HL-60 (cell line): ENCODE results near the gene CFAP299.

ENCODE experiments used
- CTCF ChIP-seq: IDR thresholded peaks from one replicate; pipeline ENCODE4 v1.5.1; 2011; ENCODE audit warnings: low read length, control low read depth, inconsistent platforms; ENCODE audit not compliant: insufficient read depth
- GABPA ChIP-seq: IDR thresholded peaks from 2 replicates; pipeline ENCODE4 v1.6.1; 2012; ENCODE audit warnings: low read depth
- POLR2AphosphoS5 ChIP-seq: IDR thresholded peaks from 2 replicates; pipeline ENCODE4 v1.6.1; 2012; ENCODE audit warnings: low read depth
- REST ChIP-seq: IDR thresholded peaks from 2 replicates; pipeline ENCODE4 v1.6.1; 2012; ENCODE audit warnings: low read depth; ENCODE audit not compliant: insufficient replicate concordance
- SPI1 ChIP-seq: IDR thresholded peaks from 2 replicates; pipeline ENCODE4 v1.6.1; 2012; ENCODE audit warnings: low read depth, mild to moderate bottlenecking, borderline replicate concordance

- TF ChIP-seq CTCF: no peak
- TF ChIP-seq POLR2AphosphoS5: no peak
- TF ChIP-seq SPI1: no peak
- no peak for TF ChIP-seq REST
- TF ChIP-seq GABPA: no peak
Observed at GRCh38 chr4:81003597-81004111, 668.1 kb downstream of the CFAP299 start.
